ENCODE data around the gene BMP8B.
"Not testable (repeated sequence)": the region's sequence is repeated elsewhere in the genome, so short reads cannot be mapped to it uniquely, and the experiment has no call there.

BMP8B gene

GRCh38 chr1:39763619-39764374 lies 24.9 kb downstream of the BMP8B start:
- not testable (repeated sequence) for H3K27ac Mint-ChIP-seq; H3K9me3 Mint-ChIP-seq; DNase-seq (ENCODE audit: low spot score); H3K4me3 Mint-ChIP-seq; H3K4me1 Mint-ChIP-seq (ENCODE audit: low read depth); H3K36me3 Mint-ChIP-seq (ENCODE audit: low read depth); H3K27me3 Mint-ChIP-seq (ENCODE audit: low read depth)

- Mint-ChIP-seq H3K9me3 (no peaks in the 10 kb centered on the region), H3K4me3 (no peak overlapping the region), H3K36me3 (ENCODE audit: low read depth) (peaks cover 5% of the 10 kb centered on the region), H3K4me1 (ENCODE audit: low read depth) (no peaks in the 10 kb centered on the region), H3K27me3 (ENCODE audit: low read depth) (no peaks in the 10 kb centered on the region), H3K27ac (no peak overlapping the region)
- no peak for DNase-seq (ENCODE audit: low spot score)
Observed at GRCh38 chr1:39762550-39763540, 25.8 kb downstream of the BMP8B start.

GRCh38 chr1:39761557-39762260 lies 27.0 kb downstream of the BMP8B start:
- Mint-ChIP-seq H3K4me3 (no peak overlapping the region), H3K36me3 (ENCODE audit: low read depth) (peaks cover 10% of the 10 kb centered on the region)

GRCh38 chr1:39761016-39761415 lies 27.6 kb downstream of the BMP8B start:
- H3K27ac Mint-ChIP-seq, result no peak overlapping the region

More at GRCh38 chr1:39761557-39762260, 27.0 kb downstream of the BMP8B start:
- DNase-seq (ENCODE audit: low spot score), result no peak
- Mint-ChIP-seq H3K9me3 (no peaks in the 10 kb centered on the region), H3K27me3 (ENCODE audit: low read depth) (no peaks in the 10 kb centered on the region), H3K4me1 (ENCODE audit: low read depth) (no peaks in the 10 kb centered on the region), H3K27ac (no peak overlapping the region)

GRCh38 chr1:39760074-39761008 lies 28.3 kb downstream of the BMP8B start:
- peaks cover 14% of the 10 kb centered on the region for H3K36me3 Mint-ChIP-seq (ENCODE audit: low read depth)
- H3K4me1 Mint-ChIP-seq (ENCODE audit: low read depth), result no peaks in the 10 kb centered on the region
- H3K9me3 Mint-ChIP-seq, result no peaks in the 10 kb centered on the region
- no peak overlapping the region for H3K27ac Mint-ChIP-seq
- H3K4me3 Mint-ChIP-seq, result no peak overlapping the region
- no peak for DNase-seq (ENCODE audit: low spot score)
- H3K27me3 Mint-ChIP-seq (ENCODE audit: low read depth), result no peaks in the 10 kb centered on the region

More at GRCh38 chr1:39761016-39761415, 27.6 kb downstream of the BMP8B start:
- H3K9me3 Mint-ChIP-seq, result no peaks in the 10 kb centered on the region
- H3K27me3 Mint-ChIP-seq (ENCODE audit: low read depth), result no peaks in the 10 kb centered on the region
- no peak overlapping the region for H3K4me3 Mint-ChIP-seq
- no peaks in the 10 kb centered on the region for H3K4me1 Mint-ChIP-seq (ENCODE audit: low read depth)
- H3K36me3 Mint-ChIP-seq (ENCODE audit: low read depth), result peaks cover 14% of the 10 kb centered on the region
- no peak for DNase-seq (ENCODE audit: low spot score)

- peaks cover 14% of the 10 kb centered on the region for H3K36me3 Mint-ChIP-seq (ENCODE audit: low read depth)
- no peaks in the 10 kb centered on the region for H3K4me1 Mint-ChIP-seq (ENCODE audit: low read depth)
- DNase-seq (ENCODE audit: low spot score), result no peak
- no peaks in the 10 kb centered on the region for H3K27me3 Mint-ChIP-seq (ENCODE audit: low read depth)
- H3K9me3 Mint-ChIP-seq, result no peaks in the 10 kb centered on the region
- H3K4me3 Mint-ChIP-seq, result no peak overlapping the region
- H3K27ac Mint-ChIP-seq, result no peak overlapping the region
Observed at GRCh38 chr1:39759436-39759726, 29.3 kb downstream of the BMP8B start.

- Mint-ChIP-seq H3K4me1 (ENCODE audit: low read depth) (no peaks in the 10 kb centered on the region), H3K36me3 (ENCODE audit: low read depth) (peaks cover 17% of the 10 kb centered on the region), H3K9me3 (no peaks in the 10 kb centered on the region), H3K27me3 (ENCODE audit: low read depth) (no peaks in the 10 kb centered on the region), H3K4me3 (no peak overlapping the region), H3K27ac (peak overlapping the region; percentile 26)
- no peak for DNase-seq (ENCODE audit: low spot score)
Observed at GRCh38 chr1:39758556-39759435, 29.9 kb downstream of the BMP8B start.

GRCh38 chr1:39757501-39757900 lies 31.2 kb downstream of the BMP8B start:
- Mint-ChIP-seq H3K27me3 (ENCODE audit: low read depth) (no peaks in the 10 kb centered on the region), H3K27ac (no peak overlapping the region), H3K4me3 (no peak overlapping the region), H3K36me3 (ENCODE audit: low read depth) (peaks cover 27% of the 10 kb centered on the region), H3K4me1 (ENCODE audit: low read depth) (no peaks in the 10 kb centered on the region), H3K9me3 (no peaks in the 10 kb centered on the region)
- no peak for DNase-seq (ENCODE audit: low spot score)

GRCh38 chr1:39755965-39756659 lies 32.6 kb downstream of the BMP8B start:
- Mint-ChIP-seq H3K27ac (no peak overlapping the region), H3K4me3 (no peak overlapping the region), H3K4me1 (ENCODE audit: low read depth) (no peaks in the 10 kb centered on the region), H3K9me3 (no peaks in the 10 kb centered on the region), H3K27me3 (ENCODE audit: low read depth) (no peaks in the 10 kb centered on the region), H3K36me3 (ENCODE audit: low read depth) (peaks cover 35% of the 10 kb centered on the region)
- DNase-seq (ENCODE audit: low spot score), result no peak

- Mint-ChIP-seq H3K27me3 (ENCODE audit: low read depth) (no peaks in the 10 kb centered on the region), H3K9me3 (no peaks in the 10 kb centered on the region), H3K4me1 (ENCODE audit: low read depth) (no peaks in the 10 kb centered on the region), H3K36me3 (ENCODE audit: low read depth) (peaks cover 42% of the 10 kb centered on the region), H3K27ac (no peak overlapping the region), H3K4me3 (no peak overlapping the region)
- DNase-seq (ENCODE audit: low spot score), result no peak
Observed at GRCh38 chr1:39754906-39755504, 33.7 kb downstream of the BMP8B start.

- H3K27ac Mint-ChIP-seq, result no peak overlapping the region
Observed at GRCh38 chr1:39754026-39754570, 34.6 kb downstream of the BMP8B start.

More at GRCh38 chr1:39754026-39754570, 34.6 kb downstream of the BMP8B start:
- H3K4me1 Mint-ChIP-seq (ENCODE audit: low read depth), result no peaks in the 10 kb centered on the region
- peaks cover 45% of the 10 kb centered on the region for H3K36me3 Mint-ChIP-seq (ENCODE audit: low read depth)
- no peaks in the 10 kb centered on the region for H3K9me3 Mint-ChIP-seq
- no peak overlapping the region for H3K4me3 Mint-ChIP-seq
- H3K27me3 Mint-ChIP-seq (ENCODE audit: low read depth), result no peaks in the 10 kb centered on the region
- no peak for DNase-seq (ENCODE audit: low spot score)
